Stimulated activated CD8-positive, alpha-beta memory T cell treated with anti-CD3 and anti-CD28 coated beads, Interleukin-4, amount 100 ng/mL, for 24 hours (primary cell): ENCODE measurements around the gene LNX2.

Experiments used
- DNase-seq: peaks from one replicate; pipeline ENCODE4 v3.0.0-alpha.2; 2020; ENCODE audit warnings: low read depth

Gene LNX2

DNA sequence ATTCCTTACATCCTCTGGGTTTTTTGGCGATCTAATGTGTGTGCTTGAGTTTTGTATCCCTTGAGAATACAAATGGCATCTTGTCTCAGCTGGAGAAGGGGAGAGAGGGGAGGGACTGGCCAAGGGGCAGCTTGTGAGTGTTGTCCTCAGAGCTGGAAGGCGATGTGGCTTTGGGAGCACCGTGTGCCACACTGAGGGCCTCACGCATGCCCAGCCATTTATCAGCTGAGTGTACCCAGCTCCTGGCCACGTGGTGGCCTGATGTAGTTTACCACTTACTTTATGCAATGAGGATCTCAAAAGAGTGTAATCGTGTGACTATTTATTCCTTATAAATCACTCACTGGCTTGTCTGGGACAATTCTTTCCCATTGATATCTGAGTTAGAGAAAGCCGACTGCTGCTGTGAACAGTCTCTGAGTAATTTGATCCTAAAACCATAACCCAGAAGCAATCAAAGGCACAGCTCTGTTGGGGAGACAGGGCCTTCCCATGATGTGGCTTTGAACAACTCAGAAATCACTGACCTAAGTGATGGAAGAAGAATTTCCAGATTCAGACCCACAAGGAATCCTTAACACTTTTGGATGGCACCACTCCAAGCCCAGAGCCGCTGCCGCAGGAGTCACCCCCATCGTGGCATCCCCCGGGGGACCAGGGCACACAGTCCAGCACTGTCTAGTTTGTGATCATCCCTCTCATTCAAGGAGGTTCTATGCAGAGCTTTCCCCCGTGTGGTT lies 116.0 kb downstream of the LNX2 start:
- DNase-seq, result no peak

GRCh38 chr13:27500806-27501534 lies 119.4 kb downstream of the LNX2 start:
- DNase-seq, result no peak

DNA sequence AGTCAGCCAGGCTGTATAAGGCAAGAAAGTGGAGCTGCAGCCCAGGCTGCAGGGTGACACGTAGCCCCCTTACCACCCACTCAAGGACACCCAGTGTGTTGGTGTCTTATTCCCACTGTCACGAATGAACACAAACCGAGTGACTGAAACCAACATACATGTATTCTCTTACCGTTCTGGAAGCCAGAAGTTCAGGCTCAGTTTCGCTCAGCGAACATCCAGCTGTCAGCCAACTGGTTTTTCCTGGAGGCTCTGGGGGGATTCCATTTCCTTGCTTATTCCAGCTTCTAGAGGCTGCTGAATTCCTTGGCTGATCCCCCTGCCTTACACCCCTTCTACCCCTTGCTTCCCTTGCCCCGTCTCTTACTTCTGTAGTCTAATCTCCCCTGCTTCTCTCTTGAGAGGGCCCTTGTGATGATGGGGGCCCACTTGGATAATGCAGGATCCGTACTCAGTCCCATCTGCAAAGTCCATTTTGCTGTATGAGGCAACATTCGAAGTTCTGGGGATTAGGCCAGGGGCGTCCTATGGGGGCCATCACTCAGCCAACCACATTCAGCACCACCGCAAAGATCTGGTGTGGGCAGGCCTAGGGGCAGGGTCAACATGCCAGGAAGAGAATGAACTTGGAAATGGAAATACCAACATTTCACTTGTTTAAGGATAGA lies 122.6 kb downstream of the LNX2 start:
- DNase-seq, result no peak

DNA sequence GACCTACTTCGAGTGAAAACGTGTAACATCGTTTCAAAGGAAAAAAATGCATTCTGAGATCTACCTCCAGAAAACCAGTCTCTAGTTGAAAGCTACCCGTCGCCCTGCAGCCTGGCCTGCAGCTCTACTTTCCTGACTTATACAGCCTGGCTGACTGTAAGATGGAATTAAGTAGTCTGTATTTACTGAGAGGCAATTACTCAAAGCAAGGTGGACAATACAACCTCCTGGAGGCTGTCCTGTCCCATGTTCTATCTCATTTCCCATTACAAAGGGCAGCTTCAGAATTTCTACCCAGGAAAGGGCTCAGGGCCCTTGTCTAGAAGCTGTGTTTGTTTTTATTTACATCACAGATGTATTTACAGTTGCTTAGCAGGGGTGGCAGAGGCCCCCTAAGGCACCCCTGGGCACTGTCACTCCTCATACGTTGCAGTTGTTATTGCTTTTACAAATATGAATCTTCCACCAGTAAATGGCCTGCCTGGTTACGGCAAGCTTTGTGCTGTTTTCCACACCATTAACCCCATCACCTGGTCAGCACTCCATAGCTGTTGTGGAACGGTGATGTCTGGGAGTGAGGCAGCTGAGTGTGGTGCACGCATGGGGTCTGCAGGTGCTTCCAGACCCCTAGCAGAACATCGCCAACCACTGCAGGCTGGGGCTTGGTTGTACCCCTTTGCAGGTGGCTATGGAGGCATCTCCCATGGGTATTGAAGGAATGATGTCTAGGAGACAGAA lies 123.6 kb downstream of the LNX2 start:
- DNase-seq, result no peak

- DNase-seq, result no peak
Observed at GRCh38 chr13:27496006-27496405, 124.3 kb downstream of the LNX2 start.
